ENCODE data around the gene EPS8.
"Not testable (repeated sequence)": the region's sequence is repeated elsewhere in the genome, so short reads cannot be mapped to it uniquely, and the experiment has no call there.

Gene EPS8

GRCh38 chr12:15620741-15621539 is 168.2 kb downstream of the EPS8 start:
- no peak overlapping the region for H3K4me3 ChIP-seq (replicated peaks; ENCODE audit: low read depth, low read length)
- TF ChIP-seq, protein P1, sequence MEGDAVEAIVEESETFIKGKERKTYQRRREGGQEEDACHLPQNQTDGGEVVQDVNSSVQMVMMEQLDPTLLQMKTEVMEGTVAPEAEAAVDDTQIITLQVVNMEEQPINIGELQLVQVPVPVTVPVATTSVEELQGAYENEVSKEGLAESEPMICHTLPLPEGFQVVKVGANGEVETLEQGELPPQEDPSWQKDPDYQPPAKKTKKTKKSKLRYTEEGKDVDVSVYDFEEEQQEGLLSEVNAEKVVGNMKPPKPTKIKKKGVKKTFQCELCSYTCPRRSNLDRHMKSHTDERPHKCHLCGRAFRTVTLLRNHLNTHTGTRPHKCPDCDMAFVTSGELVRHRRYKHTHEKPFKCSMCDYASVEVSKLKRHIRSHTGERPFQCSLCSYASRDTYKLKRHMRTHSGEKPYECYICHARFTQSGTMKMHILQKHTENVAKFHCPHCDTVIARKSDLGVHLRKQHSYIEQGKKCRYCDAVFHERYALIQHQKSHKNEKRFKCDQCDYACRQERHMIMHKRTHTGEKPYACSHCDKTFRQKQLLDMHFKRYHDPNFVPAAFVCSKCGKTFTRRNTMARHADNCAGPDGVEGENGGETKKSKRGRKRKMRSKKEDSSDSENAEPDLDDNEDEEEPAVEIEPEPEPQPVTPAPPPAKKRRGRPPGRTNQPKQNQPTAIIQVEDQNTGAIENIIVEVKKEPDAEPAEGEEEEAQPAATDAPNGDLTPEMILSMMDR (IDR thresholded peaks at IDR 0.05; ENCODE audit: low read length, missing control alignments): no peak
- no peak for DNase-seq (ENCODE audit: low read depth)

- H3K4me3 ChIP-seq (replicated peaks; ENCODE audit: low read depth, low read length); DNase-seq (ENCODE audit: low read depth): not testable (repeated sequence)
Measured at GRCh38 chr12:15616495-15616894, 172.7 kb downstream of the EPS8 start.

DNA sequence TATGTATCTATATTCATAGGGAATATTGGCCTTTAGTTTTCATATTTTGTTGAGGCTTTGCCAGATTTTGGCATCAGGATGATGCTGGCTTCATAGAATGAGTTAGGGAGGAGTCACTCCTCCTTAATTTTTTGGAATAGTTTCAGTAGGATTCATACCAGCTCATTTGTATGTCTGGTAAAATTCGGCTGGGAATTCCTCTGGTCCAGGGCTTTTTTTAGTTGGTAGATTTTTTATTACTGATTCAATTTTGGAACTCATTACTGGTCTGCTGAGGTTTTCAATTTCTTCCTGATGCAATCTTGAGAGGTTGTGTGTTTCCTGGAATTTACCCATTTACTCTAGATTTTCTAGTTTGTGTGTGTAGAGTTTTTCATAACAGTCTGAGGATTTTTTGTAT is 175.2 kb downstream of the EPS8 start:
- TF ChIP-seq, protein P1 (IDR thresholded peaks at IDR 0.05; ENCODE audit: low read length, missing control alignments): no peak

DNA sequence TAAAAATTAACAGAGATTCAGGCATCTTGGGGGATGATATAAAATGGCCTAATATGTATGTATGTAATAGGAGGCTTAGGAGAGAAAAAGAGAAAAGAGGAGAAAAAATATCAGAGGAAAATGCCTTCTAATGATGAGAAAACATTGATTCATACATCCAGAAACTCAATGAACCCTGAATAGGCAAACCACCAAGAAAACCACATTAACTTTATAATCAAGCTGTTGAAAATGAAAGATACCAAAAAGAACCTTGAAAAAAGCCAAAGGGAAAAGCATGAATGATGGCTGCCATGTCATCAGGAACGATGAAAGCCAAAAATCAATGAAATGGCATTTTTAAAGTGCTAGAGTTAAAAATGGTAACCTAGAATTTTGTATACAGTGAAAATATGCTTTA is 180.2 kb downstream of the EPS8 start:
- no peak for DNase-seq (ENCODE audit: low read depth)
- H3K4me3 ChIP-seq (replicated peaks; ENCODE audit: low read depth, low read length): no peak overlapping the region
- TF ChIP-seq, protein P1 (IDR thresholded peaks at IDR 0.05; ENCODE audit: low read length, missing control alignments): no peak

More for the DNA sequence above, 175.2 kb downstream of the EPS8 start:
- H3K4me3 ChIP-seq (replicated peaks; ENCODE audit: low read depth, low read length): no peak overlapping the region
- DNase-seq (ENCODE audit: low read depth): no peak

GRCh38 chr12:15608406-15608805 is 180.8 kb downstream of the EPS8 start:
- DNase-seq (ENCODE audit: low read depth): no peak
- no peak overlapping the region for H3K4me3 ChIP-seq (replicated peaks; ENCODE audit: low read depth, low read length)
- TF ChIP-seq, protein P1 (IDR thresholded peaks at IDR 0.05; ENCODE audit: low read length, missing control alignments): no peak

GRCh38 chr12:15605881-15606590 is 183.2 kb downstream of the EPS8 start:
- TF ChIP-seq, protein P1 (IDR thresholded peaks at IDR 0.05; ENCODE audit: low read length, missing control alignments): no peak
- no peak overlapping the region for H3K4me3 ChIP-seq (replicated peaks; ENCODE audit: low read depth, low read length)
- DNase-seq (ENCODE audit: low read depth): no peak

GRCh38 chr12:15603474-15604085 is 185.6 kb downstream of the EPS8 start:
- TF ChIP-seq, protein P1 (IDR thresholded peaks at IDR 0.05; ENCODE audit: low read length, missing control alignments): no peak
- H3K4me3 ChIP-seq (replicated peaks; ENCODE audit: low read depth, low read length): no peak overlapping the region
- no peak for DNase-seq (ENCODE audit: low read depth)
